Spleen (tissue), 7 donors: ENCODE measurements around the gene IRS1.

Experiments
- POLR2A ChIP-seq, 3 donors: fragments of 450-650 bp; IDR thresholded peaks; one replicate each; pipeline ENCODE4 v1.5.1; 2017; ENCODE audit warnings: antibody characterized with exemption in 3 of 3, mild to moderate bottlenecking in 1 of 3
- POLR2AphosphoS5 ChIP-seq, 3 donors: sonication (generic); formaldehyde crosslinking; IDR thresholded peaks; one replicate each; pipeline ENCODE4 v1.5.1; 2017; ENCODE audit warnings: antibody characterized with exemption in 3 of 3
- TF ChIP-seq, protein P1 (sequence below), 11 experiments: fragments of 200-600 bp in 7 of 11; fragments of 450-650 bp in 4 of 11; sonication (generic) in 4 of 11; IDR thresholded peaks in 8 of 11; conservative IDR thresholded peaks in 3 of 11; 1 replicate in 7 of 11; 2 replicates in 4 of 11; pipeline versions ENCODE4 v1.4.0 to v1.8.0; 2016 to 2021; ENCODE audit warnings: antibody characterized with exemption in 11 of 11, inconsistent platforms in 4 of 11, mild to moderate bottlenecking in 1 of 11
- donor health status: DM: no; HTN: no; CAD: no; lungs with moderate emphysema.
- donor health status: DM: no; HTN: no; CAD: no.
- donor health status: DM: no; HTN: no; CAD: no.

DNA sequence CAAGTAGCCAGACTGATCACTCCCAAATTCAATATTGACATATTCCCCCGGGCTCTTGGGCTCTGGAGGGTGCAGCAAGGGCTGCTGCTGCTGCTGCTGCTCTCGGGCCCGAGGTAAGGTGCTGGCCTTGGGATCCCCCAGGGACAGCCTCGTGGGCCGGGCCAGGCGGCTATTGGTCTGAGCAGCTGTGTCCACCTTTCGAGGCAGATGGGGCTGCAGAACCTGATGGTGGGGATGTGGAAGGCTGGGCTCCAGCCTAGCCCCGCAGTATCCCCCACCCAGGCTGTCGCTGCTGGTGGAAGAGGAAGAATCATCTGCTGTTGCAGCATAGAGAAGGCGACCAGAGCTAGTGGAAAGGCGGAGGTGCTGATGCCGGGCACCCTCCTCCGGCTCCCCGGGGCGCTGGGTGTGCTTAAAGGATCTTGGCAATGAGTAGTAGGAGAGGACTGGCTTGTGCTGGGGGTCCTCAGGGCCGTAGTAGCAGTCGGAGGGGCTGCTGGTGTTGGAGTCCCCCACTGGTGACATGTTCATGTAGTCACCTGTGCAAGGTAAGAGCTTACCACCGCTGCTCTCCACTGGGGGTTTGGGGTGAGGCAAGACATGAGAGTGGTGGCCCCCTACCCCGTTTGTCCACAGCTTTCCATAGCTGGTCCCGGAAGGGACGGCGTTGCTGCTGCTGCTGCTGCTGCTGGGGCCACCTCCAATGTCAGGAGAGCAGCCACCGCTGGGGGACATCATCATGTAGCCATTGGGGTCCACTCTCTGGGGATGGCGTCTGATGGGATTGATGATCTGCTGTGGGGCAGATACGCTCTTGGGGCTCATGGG, 3.4 kb downstream of the IRS1 start:
- TF ChIP-seq, protein P1, sequence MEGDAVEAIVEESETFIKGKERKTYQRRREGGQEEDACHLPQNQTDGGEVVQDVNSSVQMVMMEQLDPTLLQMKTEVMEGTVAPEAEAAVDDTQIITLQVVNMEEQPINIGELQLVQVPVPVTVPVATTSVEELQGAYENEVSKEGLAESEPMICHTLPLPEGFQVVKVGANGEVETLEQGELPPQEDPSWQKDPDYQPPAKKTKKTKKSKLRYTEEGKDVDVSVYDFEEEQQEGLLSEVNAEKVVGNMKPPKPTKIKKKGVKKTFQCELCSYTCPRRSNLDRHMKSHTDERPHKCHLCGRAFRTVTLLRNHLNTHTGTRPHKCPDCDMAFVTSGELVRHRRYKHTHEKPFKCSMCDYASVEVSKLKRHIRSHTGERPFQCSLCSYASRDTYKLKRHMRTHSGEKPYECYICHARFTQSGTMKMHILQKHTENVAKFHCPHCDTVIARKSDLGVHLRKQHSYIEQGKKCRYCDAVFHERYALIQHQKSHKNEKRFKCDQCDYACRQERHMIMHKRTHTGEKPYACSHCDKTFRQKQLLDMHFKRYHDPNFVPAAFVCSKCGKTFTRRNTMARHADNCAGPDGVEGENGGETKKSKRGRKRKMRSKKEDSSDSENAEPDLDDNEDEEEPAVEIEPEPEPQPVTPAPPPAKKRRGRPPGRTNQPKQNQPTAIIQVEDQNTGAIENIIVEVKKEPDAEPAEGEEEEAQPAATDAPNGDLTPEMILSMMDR (IDR thresholded peaks at IDR 0.05 in 8 of 11, conservative IDR thresholded peaks at IDR 0.05 in 3 of 11), result no peak
- TF ChIP-seq POLR2AphosphoS5 (IDR thresholded peaks at IDR 0.05) (no peak), POLR2A (IDR thresholded peaks at IDR 0.05) (no peak)
